ENCODE results near the gene MVB12A. TPM values are rescaled to one million over a fixed set of nuclear protein-coding genes. Genes with fewer than 3 reads are reported as not detected.

MVB12A gene
- total RNA-seq, 4 donors from 2014 or later = 51.5 to 146 (median 68.3) TPM

DNA sequence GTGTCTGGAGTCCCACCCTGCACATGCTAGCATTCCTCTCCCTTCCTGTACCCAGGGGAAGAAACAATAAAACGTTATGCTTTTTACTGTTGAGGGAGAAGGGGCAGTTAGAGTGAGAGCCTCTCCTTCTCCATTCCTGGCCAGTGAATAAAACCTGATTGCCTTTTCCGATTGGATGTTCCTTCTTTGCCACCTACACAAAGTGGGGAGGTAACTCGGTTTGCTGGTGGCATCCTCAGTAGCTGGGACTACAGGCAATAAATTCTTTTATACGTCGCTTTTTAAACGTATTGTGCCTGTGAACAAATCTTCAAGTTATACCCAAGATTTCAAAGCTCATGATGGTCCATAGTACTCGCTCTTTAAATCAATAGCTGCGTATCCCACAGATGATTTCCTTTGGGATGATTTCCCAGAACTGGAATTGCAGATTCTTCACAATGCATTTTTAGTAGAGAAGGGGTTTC lies 660 bp upstream of the MVB12A start:
- intact Hi-C loops (cut with DNase I) = no loop called here
- Histone ChIP-seq H3K27ac (peak overlapping the region; percentile 66 to 86 (median 67)), H3K4me3 (replicated peaks in 1 of 3) (peak overlapping the region; percentile 19 to 74 (median 26)), H3K9me3 (no peaks in the 10 kb centered on the region), H3K27me3 (no peaks in the 10 kb centered on the region), H3K36me3 (peaks cover 0 to 8% of the 10 kb centered on the region in 2 donors), H3K4me1 (peaks cover 2 to 4% of the 10 kb centered on the region in 2 donors)
- no peak for TF ChIP-seq POLR2A (IDR thresholded peaks at IDR 0.05)
- TF ChIP-seq, protein P1, sequence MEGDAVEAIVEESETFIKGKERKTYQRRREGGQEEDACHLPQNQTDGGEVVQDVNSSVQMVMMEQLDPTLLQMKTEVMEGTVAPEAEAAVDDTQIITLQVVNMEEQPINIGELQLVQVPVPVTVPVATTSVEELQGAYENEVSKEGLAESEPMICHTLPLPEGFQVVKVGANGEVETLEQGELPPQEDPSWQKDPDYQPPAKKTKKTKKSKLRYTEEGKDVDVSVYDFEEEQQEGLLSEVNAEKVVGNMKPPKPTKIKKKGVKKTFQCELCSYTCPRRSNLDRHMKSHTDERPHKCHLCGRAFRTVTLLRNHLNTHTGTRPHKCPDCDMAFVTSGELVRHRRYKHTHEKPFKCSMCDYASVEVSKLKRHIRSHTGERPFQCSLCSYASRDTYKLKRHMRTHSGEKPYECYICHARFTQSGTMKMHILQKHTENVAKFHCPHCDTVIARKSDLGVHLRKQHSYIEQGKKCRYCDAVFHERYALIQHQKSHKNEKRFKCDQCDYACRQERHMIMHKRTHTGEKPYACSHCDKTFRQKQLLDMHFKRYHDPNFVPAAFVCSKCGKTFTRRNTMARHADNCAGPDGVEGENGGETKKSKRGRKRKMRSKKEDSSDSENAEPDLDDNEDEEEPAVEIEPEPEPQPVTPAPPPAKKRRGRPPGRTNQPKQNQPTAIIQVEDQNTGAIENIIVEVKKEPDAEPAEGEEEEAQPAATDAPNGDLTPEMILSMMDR (IDR thresholded peaks at IDR 0.05) = no peak
- 36 to 42% methylated on average over 8 of the region's 8 CpGs for WGBS, 2 donors
- DNase-seq = no peak

DNA sequence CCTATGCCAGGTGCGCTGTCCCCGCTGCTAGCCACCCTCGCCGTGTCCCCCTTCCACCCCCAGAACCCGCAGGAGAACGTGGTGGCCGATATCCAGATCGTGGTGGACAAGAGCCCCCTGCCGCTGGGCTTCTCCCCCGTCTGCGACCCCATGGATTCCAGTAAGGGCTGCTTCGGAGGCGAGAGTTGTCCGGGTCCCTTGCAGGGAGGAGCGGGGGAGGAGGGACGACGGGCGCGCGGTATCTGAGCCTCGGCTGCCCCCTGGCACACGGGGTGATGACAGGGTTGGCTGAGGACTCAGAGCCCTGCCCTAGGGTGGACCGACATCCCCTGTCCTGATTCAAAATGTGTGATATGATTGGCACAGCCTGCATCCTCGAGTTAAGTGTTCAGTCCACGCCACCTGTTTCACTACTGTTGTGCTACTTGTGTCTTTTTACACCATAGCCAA lies 653 bp downstream of the MVB12A start:
- H3K27ac ChIP-seq = peak overlapping the region in 2 of 3 donors; percentile 32 to 68
- H3K27me3 ChIP-seq = no peaks in the 10 kb centered on the region
- WGBS, 2 donors = 9 to 11% methylated on average over 7 to 17 of the region's 25 CpGs
- no peak for TF ChIP-seq POLR2A (IDR thresholded peaks at IDR 0.05)
- TF ChIP-seq, protein P1 (IDR thresholded peaks at IDR 0.05) = no peak
- peaks cover 0 to 8% of the 10 kb centered on the region in 2 donors for H3K36me3 ChIP-seq
- H3K4me3 ChIP-seq (replicated peaks in 1 of 3) = peak overlapping the region; percentile 74 to 94 (median 85)
- no peaks in the 10 kb centered on the region for H3K9me3 ChIP-seq
- intact Hi-C loops (cut with DNase I) = no loop called here
- H3K4me1 ChIP-seq = peaks cover 11% of the 10 kb centered on the region in 2 donors
- DNase-seq = peak; percentile 10 to 22

DNA sequence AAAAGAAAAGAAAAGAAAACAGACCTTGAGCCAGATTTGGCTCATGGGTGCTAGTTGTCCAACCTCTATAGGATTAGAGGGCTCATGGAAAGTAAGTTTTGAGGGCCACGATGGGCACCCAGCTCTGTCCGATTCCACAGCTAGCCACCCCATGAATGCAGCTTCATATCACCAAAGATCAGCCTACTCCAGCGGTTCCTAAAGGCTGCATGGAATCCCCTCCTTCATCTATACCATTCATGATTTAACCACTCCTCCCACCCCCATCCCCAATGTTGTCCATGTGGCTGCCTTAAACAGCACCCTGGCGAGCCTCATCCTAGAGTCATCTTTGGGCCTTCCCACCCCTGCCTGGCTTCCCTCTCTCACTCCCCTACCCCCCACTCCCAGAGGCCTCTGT lies 2.1 kb downstream of the MVB12A start:
- intact Hi-C loops (cut with DNase I) = no loop called here
- no peaks in the 10 kb centered on the region for H3K27me3 ChIP-seq
- DNase-seq = no peak
- peaks cover 11% of the 10 kb centered on the region in 2 donors for H3K4me1 ChIP-seq
- no peak overlapping the region for H3K27ac ChIP-seq
- no peak for TF ChIP-seq POLR2A (IDR thresholded peaks at IDR 0.05)
- TF ChIP-seq, protein P1 (IDR thresholded peaks at IDR 0.05) = no peak
- peaks cover 0 to 8% of the 10 kb centered on the region in 2 donors for H3K36me3 ChIP-seq
- H3K9me3 ChIP-seq = no peaks in the 10 kb centered on the region
- WGBS, 2 donors = 97 to 98% methylated on average over 4 of the region's 4 CpGs
- no peak overlapping the region for H3K4me3 ChIP-seq (replicated peaks in 1 of 3)

DNA sequence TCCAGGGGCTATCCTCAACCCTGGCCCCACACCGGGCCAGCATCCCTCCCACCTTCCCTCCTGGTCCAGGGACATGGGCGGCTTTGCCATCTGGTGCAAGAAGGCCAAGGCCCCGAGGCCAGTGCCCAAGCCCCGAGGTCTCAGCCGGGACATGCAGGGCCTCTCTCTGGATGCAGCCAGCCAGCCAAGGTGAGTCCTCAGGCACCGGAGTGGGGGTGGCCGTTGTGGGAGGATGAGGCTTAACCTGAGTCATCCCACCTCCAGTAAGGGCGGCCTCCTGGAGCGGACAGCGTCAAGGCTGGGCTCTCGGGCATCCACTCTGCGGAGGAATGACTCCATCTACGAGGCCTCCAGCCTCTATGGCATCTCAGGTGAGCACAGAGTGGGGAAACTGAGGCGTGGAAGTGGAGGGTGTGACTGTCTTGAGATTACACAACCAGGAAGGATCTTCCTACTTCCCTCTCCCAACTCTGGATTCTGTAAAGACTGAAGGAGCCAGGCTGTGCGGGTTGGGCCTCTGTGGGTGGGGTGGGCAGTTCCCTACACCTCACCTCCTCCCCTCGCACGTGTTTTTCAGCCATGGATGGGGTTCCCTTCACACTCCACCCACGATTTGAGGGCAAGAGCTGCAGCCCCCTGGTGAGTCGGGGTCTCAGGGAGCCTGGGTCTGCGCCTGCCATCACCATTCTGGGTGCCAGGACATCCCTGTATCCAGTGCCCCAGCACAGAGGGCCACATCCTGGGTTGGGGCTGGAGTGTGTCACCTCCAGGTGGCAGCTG lies 3.8 kb downstream of the MVB12A start:
- no peaks in the 10 kb centered on the region for H3K9me3 ChIP-seq
- H3K27ac ChIP-seq = no peak overlapping the region
- no peak overlapping the region for H3K4me3 ChIP-seq (replicated peaks in 1 of 3)
- H3K27me3 ChIP-seq = no peaks in the 10 kb centered on the region
- peaks cover 0 to 8% of the 10 kb centered on the region in 2 donors for H3K36me3 ChIP-seq
- DNase-seq = no peak
- peaks cover 11% of the 10 kb centered on the region in 2 donors for H3K4me1 ChIP-seq
- 93 to 98% methylated on average over 13 to 14 of the region's 20 CpGs for WGBS, 2 donors
- TF ChIP-seq POLR2A (IDR thresholded peaks at IDR 0.05) = no peak
- TF ChIP-seq, protein P1 (IDR thresholded peaks at IDR 0.05) = no peak
- intact Hi-C loops (cut with DNase I) = no loop called here
